GM18520 (cell line): ENCODE measurements around the gene EXOSC7.

Experiments used
- ATAC-seq: cut with Tn5 transposase; IDR thresholded peaks from one replicate; pipeline ENCODE4 v1.9.1; 2021; ENCODE audit not compliant: unreplicated experiment

EXOSC7 gene

DNA sequence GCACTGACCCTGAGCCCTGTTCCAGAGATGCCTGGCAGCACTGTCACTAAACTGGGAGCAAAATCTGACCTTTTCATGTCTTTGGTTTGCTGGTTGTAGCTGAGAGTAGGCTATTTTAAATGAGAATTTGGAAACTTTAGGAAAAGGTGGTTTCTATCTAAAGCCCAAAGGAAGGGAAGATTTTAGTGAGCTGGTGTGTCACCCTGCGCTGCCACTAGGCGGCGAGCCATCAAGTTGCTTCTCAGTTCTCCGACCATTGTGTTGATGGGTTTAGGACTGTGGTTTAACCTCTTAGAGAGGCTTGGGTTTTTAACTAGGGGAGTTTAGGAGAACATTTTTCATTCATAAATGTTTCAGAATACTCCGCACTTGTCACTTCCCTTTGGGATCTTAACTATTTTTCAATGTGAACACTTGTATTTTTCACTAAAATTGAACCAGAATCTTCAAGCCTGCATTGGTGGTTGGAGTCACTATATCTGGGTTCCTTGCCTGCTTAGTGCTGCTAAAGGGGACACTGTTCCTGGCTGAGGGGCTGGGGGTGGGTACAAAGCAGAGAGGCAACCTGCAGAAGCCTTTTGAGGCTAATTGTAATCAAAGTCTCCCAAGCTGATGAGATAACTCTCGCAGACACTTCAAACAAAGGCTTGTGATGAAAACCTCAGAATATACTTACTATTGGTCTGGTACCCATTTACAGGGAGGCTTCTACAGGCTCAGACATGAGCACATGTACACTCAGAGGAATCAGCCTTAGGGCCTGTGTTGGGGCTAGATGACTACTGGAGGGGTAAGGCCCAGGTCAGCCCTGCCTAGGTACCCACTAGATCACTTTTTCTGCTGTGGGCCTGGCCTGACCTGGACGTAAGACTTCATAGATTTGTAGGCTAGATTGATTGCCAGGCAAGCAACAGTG lies 16.8 kb downstream of the EXOSC7 start:
- no peak for ATAC-seq

DNA sequence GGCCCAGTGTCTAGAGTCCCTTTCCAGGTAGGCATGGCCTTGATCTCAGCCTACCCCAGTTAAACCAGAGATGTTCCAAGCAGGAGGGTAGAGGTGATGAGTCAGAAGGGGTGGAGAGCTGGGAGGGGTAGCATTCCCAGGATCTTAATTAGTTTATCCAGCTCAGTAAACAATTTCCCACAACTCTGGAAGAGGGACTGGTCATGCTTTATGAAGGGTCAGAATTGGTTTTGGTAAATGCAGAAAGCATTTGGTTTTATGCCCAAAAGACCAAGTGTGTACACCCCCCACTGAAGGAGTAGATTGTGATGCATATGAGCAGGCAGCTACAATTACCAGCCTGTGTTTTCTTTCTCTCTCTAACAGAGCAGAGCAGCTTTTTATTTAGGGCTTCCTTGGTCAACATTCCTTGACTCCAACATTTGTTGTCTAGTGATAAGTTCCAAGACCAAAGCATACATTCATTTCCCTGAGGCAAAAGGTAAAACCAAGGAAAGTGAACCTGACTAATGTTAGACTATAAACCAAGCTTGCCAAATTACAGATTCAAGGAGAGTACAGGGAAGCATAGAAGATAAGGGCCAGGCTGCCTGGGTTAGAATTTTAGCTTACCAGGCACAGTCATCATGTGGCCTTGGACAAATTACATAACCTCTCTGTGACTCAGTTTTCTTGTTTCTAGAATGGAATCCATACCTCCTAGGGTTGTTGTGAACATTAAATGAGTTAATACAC lies 17.6 kb downstream of the EXOSC7 start:
- no peak for ATAC-seq

DNA sequence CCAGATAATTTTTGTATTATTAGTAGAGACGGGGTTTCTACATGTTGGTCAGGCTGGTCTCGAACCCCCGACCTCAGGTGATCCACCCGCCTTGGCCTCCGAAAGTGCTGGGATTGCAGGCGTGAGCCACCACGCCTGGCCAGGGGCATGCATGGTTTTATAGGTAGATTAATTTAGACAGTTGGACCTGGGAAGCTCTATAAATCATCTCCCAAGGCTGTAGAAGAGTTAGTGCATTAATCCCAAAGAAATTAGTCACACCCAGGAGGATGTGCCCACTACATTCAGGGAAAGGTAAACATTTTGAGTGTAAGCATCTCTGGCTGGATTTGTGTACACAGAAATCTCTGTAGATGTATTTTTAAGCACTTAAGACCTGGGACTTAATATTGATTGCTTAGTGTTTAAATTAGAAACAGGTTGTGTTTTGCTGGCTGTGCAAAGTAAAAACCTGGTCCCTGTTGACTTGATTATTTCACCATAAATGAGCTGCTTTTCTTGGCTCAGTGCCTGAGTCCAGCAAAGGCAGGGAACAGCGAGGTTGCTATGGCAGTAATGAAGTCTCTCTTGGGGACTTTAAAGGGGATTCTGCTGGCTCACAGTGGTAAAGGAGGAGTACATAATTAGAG lies 19.2 kb downstream of the EXOSC7 start:
- no peak for ATAC-seq

DNA sequence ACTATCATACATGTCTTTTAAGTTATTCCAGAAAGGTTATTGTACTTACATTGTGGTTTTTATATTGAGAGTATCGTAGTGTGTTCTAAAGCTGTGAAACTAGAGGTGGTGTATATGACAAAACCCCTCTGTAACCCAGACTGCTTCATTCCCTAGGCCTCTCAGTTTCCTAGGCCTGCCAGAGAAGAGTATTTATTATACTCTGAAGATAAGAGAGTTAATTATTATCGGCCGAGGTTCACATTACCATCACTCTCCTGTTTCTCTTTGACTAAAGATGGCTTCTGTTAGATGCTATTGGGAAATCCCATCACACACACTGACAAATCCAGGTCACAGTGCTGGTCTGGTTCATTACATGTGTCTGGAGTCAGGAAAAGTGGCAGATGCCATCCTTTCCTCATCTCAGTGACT lies 20.5 kb downstream of the EXOSC7 start:
- no peak for ATAC-seq

DNA sequence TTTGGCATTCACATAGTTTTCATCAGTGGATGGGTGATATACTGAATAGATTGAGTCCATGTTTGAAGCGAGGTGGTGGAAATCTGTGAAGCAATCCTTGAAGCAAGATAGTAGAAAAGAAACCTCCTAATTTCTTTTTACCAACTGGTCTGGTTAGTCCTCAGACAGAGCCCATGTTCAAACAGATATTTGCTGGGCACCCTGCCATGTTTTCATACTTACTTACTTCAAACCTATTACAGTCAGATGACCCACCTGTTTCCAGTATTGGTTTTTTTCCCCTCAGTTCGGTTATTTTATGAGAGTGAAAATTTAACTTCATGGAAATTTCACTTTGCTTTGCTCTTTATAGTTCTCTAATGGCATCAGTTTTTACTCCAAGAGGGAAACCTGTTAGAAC lies 23.7 kb downstream of the EXOSC7 start:
- ATAC-seq = no peak

DNA sequence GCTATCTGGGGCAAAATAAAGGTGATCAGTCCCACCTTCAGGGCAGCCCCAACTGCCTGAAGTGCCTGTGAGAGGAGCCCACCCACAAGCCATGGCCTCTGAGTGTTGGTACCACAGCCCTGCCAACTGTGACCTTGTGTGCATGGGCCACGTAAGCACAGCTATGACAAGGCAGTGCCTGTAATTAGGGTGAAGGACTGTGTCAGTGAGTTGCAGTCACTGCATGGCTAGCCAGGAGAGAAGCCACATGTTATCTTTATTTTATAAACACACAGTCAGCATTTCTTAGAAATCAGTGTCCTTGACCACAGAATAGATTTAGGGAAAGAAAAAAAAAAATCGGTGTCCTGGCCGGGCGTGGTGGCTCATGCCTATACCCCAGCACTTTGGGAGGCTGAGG lies 24.8 kb downstream of the EXOSC7 start:
- ATAC-seq = no peak

DNA sequence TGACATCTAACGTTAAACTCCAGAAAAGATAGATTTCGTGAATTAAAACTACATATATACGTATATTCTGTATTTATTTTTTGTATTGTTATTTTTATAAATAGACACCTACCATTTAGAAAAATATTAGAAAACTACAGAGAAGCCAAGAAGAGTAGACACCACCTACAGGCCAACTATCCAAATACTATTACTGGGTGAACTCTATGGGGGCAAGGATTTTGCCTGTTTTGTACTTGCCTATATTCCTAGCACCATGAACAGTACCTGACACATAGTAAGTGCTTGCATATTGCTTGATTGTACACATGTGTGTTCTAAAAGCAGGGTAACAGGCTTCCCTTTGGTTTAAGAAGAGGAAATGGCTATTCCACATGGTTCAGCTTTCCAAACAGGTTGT lies 25.7 kb downstream of the EXOSC7 start:
- no peak for ATAC-seq

DNA sequence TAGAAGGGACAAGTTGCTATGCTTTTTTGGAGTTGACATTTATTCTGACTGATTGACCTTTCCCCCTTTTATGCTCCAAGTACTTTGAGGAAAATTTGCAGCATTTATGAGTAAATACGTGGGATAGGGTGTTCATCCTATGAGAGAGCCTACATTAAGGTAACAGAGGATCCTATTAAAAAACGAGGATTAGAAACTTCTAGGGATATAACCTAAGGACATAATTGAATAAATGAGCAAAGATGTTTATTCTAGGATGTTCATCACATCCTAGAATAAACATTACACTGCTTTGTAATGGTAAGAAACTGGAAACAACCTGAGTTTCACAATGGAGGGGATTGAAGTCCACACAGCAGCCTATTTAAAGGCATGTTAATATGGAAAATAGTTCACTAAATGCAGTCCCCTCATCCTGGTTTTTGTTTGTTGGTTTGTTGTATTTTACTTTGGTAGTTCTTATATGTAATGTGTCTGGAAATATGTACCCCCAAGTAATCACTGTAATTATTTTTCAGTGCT lies 26.2 kb downstream of the EXOSC7 start:
- no peak for ATAC-seq

DNA sequence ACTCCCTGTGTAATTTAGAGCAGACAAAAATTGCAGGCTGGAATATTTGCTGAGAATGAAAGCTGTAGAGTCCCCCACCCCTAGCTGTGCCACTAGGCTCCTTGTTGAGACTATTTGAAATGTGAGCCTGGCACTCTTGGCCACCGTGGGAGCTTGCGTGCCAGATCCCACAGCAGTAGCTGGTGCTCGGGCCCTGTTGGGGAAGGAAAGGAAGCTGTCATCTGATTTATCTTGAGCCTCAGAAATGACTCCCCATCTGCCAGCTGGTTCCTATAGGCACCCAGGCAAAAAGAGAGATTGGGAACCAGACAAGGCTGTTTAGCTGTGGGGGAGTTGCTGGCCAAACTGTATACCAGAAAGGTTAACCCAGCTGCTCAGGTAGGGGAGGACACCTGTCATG lies 26.7 kb downstream of the EXOSC7 start:
- no peak for ATAC-seq

DNA sequence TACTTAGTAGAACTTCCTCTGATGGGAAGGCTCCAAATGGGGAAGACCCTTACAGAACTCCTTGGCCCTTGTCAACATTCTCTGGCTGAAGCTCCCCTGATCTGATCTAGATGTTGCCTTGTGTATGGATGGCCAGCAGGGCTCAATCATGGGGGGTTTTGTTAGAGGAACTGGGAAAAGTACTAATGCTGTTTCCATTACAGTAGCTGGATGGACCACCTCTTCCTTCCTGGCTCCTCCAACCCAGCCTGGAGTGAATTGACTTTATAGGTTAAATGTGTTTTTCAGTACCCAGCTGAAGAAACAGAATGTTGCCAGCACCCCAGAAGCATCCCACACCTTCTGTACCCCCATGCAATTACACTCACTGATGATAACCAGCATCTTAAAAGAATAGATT lies 27.4 kb downstream of the EXOSC7 start:
- no peak for ATAC-seq

DNA sequence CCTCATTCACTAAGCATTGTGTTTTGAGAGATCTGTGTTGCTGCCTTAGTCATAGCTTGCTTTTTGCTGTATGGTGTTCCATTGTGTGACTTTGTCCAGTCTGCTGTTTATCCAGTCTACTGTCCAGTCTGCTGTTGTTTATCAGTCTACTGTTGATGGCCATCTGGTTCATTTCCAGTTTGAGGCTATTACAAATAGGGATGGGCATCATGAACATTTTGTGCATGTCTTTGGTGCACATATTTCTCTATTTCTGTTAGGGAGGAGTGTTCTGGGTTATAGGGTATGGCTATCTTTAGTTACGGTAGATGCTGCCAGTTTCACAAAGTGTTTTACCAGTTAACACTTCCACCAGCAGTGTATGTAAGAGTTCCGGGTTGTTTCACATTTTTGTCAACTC lies 27.8 kb downstream of the EXOSC7 start:
- ATAC-seq = no peak

DNA sequence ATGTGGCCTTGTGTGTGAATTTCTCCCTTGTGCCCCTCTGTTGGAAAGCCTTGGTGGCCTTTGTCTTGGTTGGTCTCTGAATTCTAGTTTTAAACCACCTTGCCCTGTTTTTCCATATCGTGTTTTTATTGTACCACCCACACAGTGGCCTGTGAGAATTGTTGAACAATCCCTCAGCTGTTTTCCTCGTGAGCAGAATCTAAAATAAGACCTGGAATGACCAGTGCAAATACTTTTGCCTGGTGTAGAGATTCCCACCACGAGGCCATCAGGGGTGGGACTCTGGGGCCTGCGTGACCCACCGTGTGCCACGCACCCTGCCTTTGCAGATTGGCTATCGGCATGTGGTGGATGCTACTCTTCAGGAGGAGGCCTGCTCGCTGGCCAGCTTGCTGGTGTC lies 31.0 kb downstream of the EXOSC7 start:
- no peak for ATAC-seq

DNA sequence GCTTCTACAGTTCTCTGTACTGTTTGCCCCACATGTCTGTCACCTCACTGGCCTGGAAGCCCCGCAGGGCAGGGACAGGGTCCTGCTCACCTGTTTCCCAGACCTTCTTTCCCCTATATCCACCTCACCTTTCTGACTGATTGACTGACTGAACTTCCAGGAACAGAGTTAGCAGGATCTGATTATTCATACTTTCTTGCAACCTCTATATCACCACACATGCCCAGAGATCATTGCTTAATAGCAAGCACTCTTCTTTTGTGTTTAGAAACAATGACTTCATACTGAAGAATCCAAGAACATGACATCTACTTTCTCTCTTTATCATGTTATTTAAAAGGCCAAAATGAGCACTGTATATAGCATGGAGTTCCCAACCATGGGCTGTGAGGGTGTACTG lies 32.1 kb downstream of the EXOSC7 start:
- no peak for ATAC-seq

DNA sequence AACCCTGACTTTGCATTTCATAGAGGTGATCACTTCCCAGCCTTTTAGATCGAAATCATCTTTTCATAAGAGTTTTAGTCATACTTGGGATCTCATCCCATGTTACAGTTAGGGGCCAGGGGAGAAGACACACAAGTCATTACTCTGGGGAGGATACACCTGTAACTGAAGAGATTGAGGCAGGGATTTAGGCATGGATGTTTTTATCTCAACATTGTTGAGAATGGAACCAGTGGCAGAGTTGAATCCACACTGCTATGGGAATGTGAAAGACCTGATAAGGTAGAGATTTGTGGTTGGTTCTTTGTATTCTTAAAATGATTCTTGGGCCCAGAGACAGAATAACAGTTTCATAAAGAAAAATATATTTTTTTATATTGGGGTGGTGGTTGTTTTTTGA lies 33.8 kb downstream of the EXOSC7 start:
- ATAC-seq = no peak

DNA sequence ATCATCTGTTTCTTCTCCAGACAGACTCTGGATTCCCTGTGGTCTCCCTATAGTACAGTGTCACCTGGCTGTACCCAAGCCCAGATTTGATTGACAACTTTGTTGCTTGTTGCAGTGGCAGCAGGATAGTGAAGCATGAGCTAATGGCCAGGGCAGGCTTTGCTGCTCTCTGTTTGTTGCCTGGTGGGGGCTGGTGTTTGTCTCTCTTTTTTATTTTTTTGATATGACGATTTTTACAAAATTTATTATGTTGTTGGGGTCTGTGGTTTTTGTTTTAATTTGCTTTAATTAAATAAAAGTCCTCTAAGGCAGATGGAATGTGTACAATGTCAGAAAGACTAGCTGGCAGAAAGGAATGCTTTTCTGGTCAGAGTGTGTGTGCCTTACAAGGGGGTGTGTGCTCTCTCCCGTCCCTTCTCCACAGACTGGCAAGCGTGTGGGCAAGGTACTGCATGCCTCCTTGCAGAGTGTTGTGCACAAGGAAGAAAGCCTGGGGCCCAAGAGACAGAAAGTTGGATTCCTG lies 34.8 kb downstream of the EXOSC7 start:
- ATAC-seq = no peak

DNA sequence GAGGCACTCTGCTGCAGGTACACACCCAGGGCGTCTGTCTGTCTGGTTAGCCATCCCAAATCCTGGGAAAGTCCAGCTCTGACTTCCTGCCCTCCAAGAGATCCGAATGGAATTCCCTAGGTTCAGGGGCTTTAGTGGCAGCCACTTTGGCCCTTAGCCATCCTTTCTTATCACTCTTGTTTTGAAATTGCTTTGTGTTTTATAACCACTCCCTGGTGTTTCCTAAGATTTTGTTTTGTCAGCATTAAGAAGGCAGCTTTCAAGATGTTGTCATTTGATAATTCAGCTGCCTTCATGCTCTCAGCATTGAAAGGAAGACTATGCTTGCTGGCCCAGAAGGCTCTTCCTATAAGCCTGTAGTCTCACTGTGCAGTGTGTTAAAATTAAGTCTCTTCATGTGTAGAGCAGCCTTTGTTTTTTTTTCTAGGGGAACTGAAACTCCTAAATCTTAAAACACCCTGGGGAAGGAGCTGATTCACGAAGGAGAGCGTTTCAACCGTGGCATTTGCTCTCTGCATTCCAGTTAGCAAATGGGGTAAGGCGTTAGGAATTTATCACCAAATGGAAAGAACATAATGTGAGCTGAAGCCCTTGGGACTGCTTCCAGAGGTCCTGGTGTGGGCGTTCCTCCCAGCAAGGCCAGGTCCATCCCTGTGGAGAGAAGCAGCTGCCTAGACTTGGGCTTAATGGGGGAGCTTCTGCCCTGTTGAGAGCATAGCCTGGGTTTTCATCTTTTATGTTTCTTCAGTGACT lies 35.9 kb downstream of the EXOSC7 start:
- no peak for ATAC-seq

DNA sequence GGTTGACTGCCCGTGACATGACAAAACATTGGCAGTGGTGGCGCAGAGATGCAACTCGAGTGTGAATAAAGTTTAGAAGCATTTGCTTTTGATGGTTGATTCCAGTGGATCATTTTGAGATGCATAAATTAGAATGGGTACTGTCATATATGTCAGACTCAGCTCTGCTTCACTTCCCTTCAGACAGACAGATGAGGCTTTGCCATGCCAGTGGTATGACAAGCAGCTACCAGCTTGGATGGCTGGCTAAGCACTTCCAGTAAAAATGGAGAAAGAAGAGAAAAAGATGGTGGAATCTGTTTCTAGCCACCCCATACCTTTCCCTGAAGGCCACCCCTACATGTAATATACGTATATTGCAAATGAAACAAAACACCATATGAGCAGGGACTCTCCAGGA lies 36.5 kb downstream of the EXOSC7 start:
- no peak for ATAC-seq

DNA sequence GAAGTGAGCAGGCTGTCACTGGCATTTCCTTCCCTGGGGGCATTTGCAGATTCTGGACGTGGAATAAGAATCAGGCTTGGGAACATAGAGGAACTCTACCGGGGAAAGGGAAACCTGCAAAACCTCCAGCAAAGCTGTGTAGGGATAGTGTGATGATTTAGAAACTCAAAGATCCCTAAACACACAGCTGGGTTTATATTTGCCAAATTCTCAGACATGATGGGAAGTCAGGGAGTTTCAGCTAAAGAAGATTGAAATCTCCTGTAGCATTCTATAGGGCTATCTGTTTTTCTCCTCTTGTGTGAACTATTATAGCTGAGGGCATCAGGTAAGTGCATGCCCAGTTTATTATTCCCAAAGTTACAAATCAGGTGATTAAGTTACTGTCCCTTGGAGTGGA lies 40.9 kb downstream of the EXOSC7 start:
- ATAC-seq = no peak

DNA sequence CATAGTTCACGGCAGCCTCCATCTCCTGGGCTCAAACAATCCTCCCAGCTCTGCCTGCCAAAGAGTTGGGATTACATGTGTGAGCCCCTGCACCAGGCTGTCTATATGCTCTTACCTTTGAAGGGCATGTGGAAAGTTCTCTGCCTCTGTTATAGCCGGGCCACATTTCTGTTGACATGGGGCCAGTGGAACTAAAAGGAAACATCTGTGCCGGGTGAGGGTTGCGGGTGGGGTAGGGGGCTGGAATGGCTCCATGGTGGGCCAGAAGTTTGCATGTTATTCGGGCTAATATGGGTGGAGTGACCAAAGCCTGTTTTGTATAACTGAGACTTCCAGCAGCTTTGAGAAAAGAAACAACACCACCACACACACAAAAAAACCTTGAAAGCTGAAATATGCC lies 41.8 kb downstream of the EXOSC7 start:
- ATAC-seq = no peak

DNA sequence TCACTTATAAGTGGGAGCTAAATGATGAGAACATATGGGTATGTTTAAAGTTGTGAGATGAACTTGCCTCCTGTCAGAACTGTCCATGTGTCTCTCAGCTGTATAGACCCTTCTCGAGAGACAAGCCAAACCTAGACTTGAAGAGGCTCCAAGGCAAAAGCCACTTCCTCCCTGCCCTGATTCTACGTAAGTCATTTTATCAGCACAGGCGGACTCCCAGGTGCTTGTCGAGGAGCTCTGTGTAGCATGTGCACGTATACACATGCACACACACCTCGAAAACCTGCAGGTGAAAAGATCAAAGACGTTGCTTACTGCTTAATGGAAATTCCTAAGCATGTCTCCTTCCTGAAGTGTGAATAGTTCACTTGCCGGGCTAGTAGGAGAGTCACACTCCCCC lies 44.5 kb downstream of the EXOSC7 start:
- no peak for ATAC-seq
